Thyroid gland (tissue), 4 donors: ENCODE data around the gene FRMD7.

Experiments
- POLR2A ChIP-seq, 2 donors: fragments of 450-650 bp; IDR thresholded peaks; one replicate each; pipeline ENCODE4 v1.6.1; 2017; ENCODE audit warnings: antibody characterized with exemption in 2 of 2, mild to moderate bottlenecking in 2 of 2, moderate library complexity in 1 of 2
- TF ChIP-seq, protein P1 (sequence below), 6 experiments: fragments of 200-600 bp in 3 of 6; fragments of 450-650 bp in 3 of 6; sonication (generic) in 3 of 6; IDR thresholded peaks; one replicate each; pipeline ENCODE4 v1.5.1; 2016 to 2019; ENCODE audit warnings: antibody characterized with exemption in 6 of 6, mild to moderate bottlenecking in 2 of 6, inconsistent platforms in 1 of 6, moderate library complexity in 1 of 6

- TF ChIP-seq, protein P1, sequence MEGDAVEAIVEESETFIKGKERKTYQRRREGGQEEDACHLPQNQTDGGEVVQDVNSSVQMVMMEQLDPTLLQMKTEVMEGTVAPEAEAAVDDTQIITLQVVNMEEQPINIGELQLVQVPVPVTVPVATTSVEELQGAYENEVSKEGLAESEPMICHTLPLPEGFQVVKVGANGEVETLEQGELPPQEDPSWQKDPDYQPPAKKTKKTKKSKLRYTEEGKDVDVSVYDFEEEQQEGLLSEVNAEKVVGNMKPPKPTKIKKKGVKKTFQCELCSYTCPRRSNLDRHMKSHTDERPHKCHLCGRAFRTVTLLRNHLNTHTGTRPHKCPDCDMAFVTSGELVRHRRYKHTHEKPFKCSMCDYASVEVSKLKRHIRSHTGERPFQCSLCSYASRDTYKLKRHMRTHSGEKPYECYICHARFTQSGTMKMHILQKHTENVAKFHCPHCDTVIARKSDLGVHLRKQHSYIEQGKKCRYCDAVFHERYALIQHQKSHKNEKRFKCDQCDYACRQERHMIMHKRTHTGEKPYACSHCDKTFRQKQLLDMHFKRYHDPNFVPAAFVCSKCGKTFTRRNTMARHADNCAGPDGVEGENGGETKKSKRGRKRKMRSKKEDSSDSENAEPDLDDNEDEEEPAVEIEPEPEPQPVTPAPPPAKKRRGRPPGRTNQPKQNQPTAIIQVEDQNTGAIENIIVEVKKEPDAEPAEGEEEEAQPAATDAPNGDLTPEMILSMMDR (IDR thresholded peaks at IDR 0.05): no peak
- TF ChIP-seq POLR2A (IDR thresholded peaks at IDR 0.05): no peak
Observed at GRCh38 chrX:132077414-132077813, 50.4 kb downstream of the FRMD7 start.
